SK-N-SH (cell line): ENCODE data around the gene CCR4.

Experiments used
- JUND ChIP-seq: IDR thresholded peaks from 2 replicates; pipeline ENCODE4 v1.4.0; 2012
- RAD21 ChIP-seq: IDR thresholded peaks from 2 replicates; pipeline ENCODE4 v1.6.1; 2012; ENCODE audit warnings: mild to moderate bottlenecking, low read length
- TF ChIP-seq, protein P1 (sequence below): fragments of 200-600 bp; sonication (generic); IDR thresholded peaks from 2 replicates; pipeline ENCODE4 v1.6.1; 2017; ENCODE audit warnings: antibody characterized with exemption, mild to moderate bottlenecking, moderate library complexity
- TF ChIP-seq, protein P2 (sequence below): IDR thresholded peaks from 2 replicates; pipeline ENCODE4 v1.4.0; 2012; ENCODE audit warnings: low read depth

DNA sequence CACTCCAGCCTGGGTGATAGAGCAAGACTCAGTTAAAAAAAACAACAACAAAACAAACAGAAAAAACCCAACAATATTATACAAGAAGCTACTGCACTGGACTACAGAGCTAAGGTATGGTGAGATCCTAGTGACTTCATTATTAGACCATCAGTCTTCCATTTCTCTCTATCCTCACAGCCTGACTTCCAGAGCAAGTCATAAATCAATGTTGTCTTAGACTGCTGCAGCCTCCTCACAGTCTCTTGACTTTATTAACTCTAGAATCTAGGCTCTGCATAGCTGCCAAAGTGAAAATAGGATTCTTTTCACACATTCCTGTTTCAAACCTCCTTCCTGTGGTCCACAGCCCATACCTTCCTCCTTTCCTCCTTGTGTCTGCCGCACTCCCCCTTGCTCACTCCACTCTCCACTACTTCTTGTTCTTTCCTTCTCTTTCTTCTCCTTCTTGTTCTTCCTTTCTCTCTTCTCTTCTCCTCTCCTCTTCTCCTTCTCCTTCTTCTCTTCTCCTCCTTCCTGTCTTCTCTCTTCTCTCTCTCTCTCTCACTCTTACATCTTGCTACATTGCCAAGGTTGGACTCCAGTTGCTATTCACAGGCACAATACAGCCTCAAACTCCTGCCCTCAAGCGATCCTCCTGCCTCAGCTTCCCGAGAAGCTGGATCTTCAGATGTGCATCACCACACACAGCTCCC is 49.4 kb downstream of the CCR4 start:
- TF ChIP-seq RAD21 (no peak), JUND (no peak)
- TF ChIP-seq, protein P1, sequence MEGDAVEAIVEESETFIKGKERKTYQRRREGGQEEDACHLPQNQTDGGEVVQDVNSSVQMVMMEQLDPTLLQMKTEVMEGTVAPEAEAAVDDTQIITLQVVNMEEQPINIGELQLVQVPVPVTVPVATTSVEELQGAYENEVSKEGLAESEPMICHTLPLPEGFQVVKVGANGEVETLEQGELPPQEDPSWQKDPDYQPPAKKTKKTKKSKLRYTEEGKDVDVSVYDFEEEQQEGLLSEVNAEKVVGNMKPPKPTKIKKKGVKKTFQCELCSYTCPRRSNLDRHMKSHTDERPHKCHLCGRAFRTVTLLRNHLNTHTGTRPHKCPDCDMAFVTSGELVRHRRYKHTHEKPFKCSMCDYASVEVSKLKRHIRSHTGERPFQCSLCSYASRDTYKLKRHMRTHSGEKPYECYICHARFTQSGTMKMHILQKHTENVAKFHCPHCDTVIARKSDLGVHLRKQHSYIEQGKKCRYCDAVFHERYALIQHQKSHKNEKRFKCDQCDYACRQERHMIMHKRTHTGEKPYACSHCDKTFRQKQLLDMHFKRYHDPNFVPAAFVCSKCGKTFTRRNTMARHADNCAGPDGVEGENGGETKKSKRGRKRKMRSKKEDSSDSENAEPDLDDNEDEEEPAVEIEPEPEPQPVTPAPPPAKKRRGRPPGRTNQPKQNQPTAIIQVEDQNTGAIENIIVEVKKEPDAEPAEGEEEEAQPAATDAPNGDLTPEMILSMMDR = no peak
- TF ChIP-seq, protein P2, sequence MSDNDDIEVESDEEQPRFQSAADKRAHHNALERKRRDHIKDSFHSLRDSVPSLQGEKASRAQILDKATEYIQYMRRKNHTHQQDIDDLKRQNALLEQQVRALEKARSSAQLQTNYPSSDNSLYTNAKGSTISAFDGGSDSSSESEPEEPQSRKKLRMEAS = no peak
